ENCODE data around the gene CBARP. TPM values are rescaled to one million over a fixed set of nuclear protein-coding genes. Genes with fewer than 3 reads are reported as not detected.

The CBARP gene
- total and polyA plus RNA-seq, 2 of the 13 experiments (the other 11 are each of a cell fraction or from before 2014, with no cell fraction given), result 1.2 to 1.4 TPM

DNA sequence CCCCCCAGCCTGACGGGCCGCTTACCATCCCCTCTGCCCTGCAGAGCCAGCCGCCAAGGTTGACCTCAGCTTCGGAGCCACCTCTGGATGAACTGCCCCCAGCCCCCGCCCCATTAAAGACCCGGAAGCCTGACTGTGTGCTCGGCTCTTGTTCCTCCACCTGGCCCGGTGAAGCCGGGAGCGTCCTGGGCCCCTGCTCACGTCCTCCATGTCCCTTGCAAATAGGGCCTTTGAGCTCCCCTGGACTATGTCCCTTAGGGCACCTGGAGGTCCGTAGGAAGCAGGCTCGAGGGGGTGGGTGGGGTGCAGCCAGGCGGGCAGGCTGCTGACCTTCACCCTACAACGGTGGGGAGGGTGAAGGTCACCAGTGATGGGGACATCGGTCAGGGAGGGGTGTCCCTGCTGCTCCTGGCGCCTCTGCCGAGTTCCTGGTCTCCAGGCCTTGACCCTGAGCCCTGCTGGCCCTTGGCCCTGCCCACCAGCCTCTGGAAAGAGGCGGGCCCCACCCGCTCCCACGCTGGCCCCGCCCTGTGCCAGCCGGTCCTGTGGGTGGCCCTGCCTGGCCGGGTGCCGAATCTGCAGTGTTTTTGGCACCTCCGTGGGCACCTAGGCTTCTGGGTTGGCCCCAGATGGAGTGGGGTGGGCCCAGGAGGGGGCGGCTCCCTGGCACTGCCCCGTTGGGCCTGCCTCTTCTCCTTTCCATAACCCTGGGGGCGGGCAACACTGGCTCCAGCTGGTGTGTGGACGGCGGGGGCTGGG is 7.1 kb upstream of the CBARP start (continued):
- TF ChIP-seq ZFP91 (CRISPR knock-in tag; IDR thresholded peaks at IDR 0.05; ENCODE audit: borderline replicate concordance) (peak; percentile 92), SALL2 (CRISPR knock-in tag; IDR thresholded peaks at IDR 0.05) (no peak), ZNF619 (CRISPR knock-in tag; IDR thresholded peaks at IDR 0.05) (no peak; the same call in 1 of the 2 replicates), ADNP (CRISPR knock-in tag; IDR thresholded peaks at IDR 0.05) (no peak), RFX1 (IDR thresholded peaks at IDR 0.05) (no peak), ZSCAN25 (CRISPR knock-in tag; IDR thresholded peaks at IDR 0.05) (peak; percentile 85), ZFP37 (CRISPR knock-in tag; IDR thresholded peaks at IDR 0.05; ENCODE audit: borderline replicate concordance) (peak; percentile 42; the same call in 1 of the 2 replicates), KDM5B (CRISPR knock-in tag; IDR thresholded peaks at IDR 0.05; ENCODE audit: borderline replicate concordance) (no peak; the same call in 1 of the 2 replicates), CBX2 (IDR thresholded peaks at IDR 0.05; ENCODE audit: low read depth, low read length) (no peak), CBX2 (CRISPR knock-in tag; IDR thresholded peaks at IDR 0.05; ENCODE audit: low read depth) (no peak), CSRNP1 (CRISPR knock-in tag; IDR thresholded peaks at IDR 0.05) (no peak), ZNF260 (CRISPR knock-in tag; IDR thresholded peaks at IDR 0.05; ENCODE audit: borderline replicate concordance, low read depth) (no peak), ZNF580 (CRISPR knock-in tag; IDR thresholded peaks at IDR 0.05; ENCODE audit: borderline replicate concordance, low read depth) (peak; percentile 79; the same call in 1 of the 2 replicates), HDAC1 (CRISPR knock-in tag; IDR thresholded peaks at IDR 0.05) (peak; percentile 96), SCMH1 (CRISPR knock-in tag; IDR thresholded peaks at IDR 0.05; ENCODE audit: borderline replicate concordance) (no peak), ASH2L (IDR thresholded peaks at IDR 0.05; ENCODE audit: insufficient read length, low read depth, low read length) (peak; percentile 91), KLF13 (CRISPR knock-in tag; IDR thresholded peaks at IDR 0.05) (no peak), ZSCAN31 (CRISPR knock-in tag; IDR thresholded peaks at IDR 0.05; ENCODE audit: low read depth) (peak; percentile 83; the same call in 1 of the 2 replicates), FOXO1 (CRISPR knock-in tag; IDR thresholded peaks at IDR 0.05) (peak; percentile 46; the same call in 1 of the 2 replicates), KLF12 (CRISPR knock-in tag; IDR thresholded peaks at IDR 0.05; ENCODE audit: borderline replicate concordance) (peak; percentile 96), NCOA2 (CRISPR knock-in tag; IDR thresholded peaks at IDR 0.05) (peak; percentile 83), JUN (CRISPR knock-in tag; IDR thresholded peaks at IDR 0.05) (peak; percentile 74), ZNF781 (CRISPR knock-in tag; IDR thresholded peaks at IDR 0.05; ENCODE audit: borderline replicate concordance, not compliant biosample characterization) (no peak), RCOR2 (CRISPR knock-in tag; IDR thresholded peaks at IDR 0.05) (peak; percentile 94), NPAS2 (CRISPR knock-in tag; IDR thresholded peaks at IDR 0.05; ENCODE audit: borderline replicate concordance) (no peak), ZNF263 (CRISPR knock-in tag; IDR thresholded peaks at IDR 0.05) (no peak; the same call in 1 of the 2 replicates)
- TF ChIP-seq, protein P1, sequence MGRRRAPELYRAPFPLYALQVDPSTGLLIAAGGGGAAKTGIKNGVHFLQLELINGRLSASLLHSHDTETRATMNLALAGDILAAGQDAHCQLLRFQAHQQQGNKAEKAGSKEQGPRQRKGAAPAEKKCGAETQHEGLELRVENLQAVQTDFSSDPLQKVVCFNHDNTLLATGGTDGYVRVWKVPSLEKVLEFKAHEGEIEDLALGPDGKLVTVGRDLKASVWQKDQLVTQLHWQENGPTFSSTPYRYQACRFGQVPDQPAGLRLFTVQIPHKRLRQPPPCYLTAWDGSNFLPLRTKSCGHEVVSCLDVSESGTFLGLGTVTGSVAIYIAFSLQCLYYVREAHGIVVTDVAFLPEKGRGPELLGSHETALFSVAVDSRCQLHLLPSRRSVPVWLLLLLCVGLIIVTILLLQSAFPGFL (CRISPR knock-in tag; IDR thresholded peaks at IDR 0.05), result no peak
